Activated gamma-delta T cell treated with anti-CD3 and anti-CD28 coated beads, Interleukin-2, amount 50 U/mL, for 16 hours (primary cell): ENCODE data around the gene MED13.
"Not testable (repeated sequence)": the region's sequence is repeated elsewhere in the genome, so short reads cannot be mapped to it uniquely, and the experiment has no call there.

Experiments
- DNase-seq: peaks from one replicate; pipeline ENCODE4 v3.0.0-alpha.2; 2020; ENCODE audit warnings: low read depth

MED13 gene

GRCh38 chr17:61907361-61907760, 157.7 kb downstream of the MED13 start:
- DNase-seq = no peak

- no peak for DNase-seq
These were observed 160.9 kb downstream of the MED13 start for GRCh38 chr17:61904094-61904710.

- DNase-seq = no peak
These were observed 161.8 kb downstream of the MED13 start for GRCh38 chr17:61903251-61903650.

- DNase-seq = no peak
These were observed 167.4 kb downstream of the MED13 start for GRCh38 chr17:61897548-61898180.

GRCh38 chr17:61895391-61895790, 169.7 kb downstream of the MED13 start:
- no peak for DNase-seq

GRCh38 chr17:61894310-61894709, 170.8 kb downstream of the MED13 start:
- not testable (repeated sequence) for DNase-seq
